IMR-90 (cell line): ENCODE data around the gene SLC26A6.

Experiments used
- CEBPB ChIP-seq: IDR thresholded peaks from 2 replicates; pipeline ENCODE4 v1.6.1; 2012; ENCODE audit warnings: low read depth, low read length, improper control_type of control experiment
- CTCF ChIP-seq: conservative IDR thresholded peaks from 2 replicates; pipeline ENCODE4 v1.5.1; 2012; ENCODE audit warnings: mild to moderate bottlenecking, low read depth, low read length, improper control_type of control experiment
- ELK1 ChIP-seq: fragments of 150-350 bp; IDR thresholded peaks from 2 replicates; pipeline ENCODE4 v1.6.1; 2016; ENCODE audit warnings: low read depth, mild to moderate bottlenecking, low read length, moderate library complexity, borderline replicate concordance
- FOS ChIP-seq: fragments of 150-350 bp; IDR thresholded peaks from 2 replicates; pipeline ENCODE4 v1.6.1; 2016; ENCODE audit warnings: low read depth, low read length
- MAZ ChIP-seq: IDR thresholded peaks from 2 replicates; pipeline ENCODE4 v1.6.1; 2012; ENCODE audit warnings: low read depth, mild to moderate bottlenecking, low read length, improper control_type of control experiment, moderate library complexity, borderline replicate concordance
- NFE2L2 ChIP-seq: fragments of 150-350 bp; IDR thresholded peaks from 2 replicates; pipeline ENCODE4 v1.6.1; 2016; ENCODE audit warnings: low read depth, mild to moderate bottlenecking, low read length
- POLR2A ChIP-seq: IDR thresholded peaks from 2 replicates; pipeline ENCODE4 v1.6.1; 2012; ENCODE audit warnings: mild to moderate bottlenecking, low read depth, low read length
- RAD21 ChIP-seq: IDR thresholded peaks from 2 replicates; pipeline ENCODE4 v1.6.1; 2012; ENCODE audit warnings: low read length, improper control_type of control experiment
- SMC3 ChIP-seq: fragments of 150-350 bp; IDR thresholded peaks from 2 replicates; pipeline ENCODE4 v1.6.1; 2016; ENCODE audit warnings: low read depth, mild to moderate bottlenecking, antibody characterized with exemption, low read length, moderate library complexity
- USF2 ChIP-seq: fragments of 150-350 bp; IDR thresholded peaks from 2 replicates; pipeline ENCODE4 v1.6.1; 2017; ENCODE audit warnings: mild to moderate bottlenecking, antibody characterized with exemption, low read length, low read depth

GRCh38 chr3:48642605-48643004 lies 7.3 kb upstream of the SLC26A6 start:
- no peak for TF ChIP-seq CTCF
- no peak for TF ChIP-seq RAD21
- TF ChIP-seq POLR2A, result no peak
- TF ChIP-seq USF2, result no peak
- TF ChIP-seq CEBPB, result no peak
- no peak for TF ChIP-seq NFE2L2
- TF ChIP-seq ELK1, result no peak
- TF ChIP-seq SMC3, result no peak
- TF ChIP-seq FOS, result no peak
- no peak for TF ChIP-seq MAZ
